ENCODE measurements around the gene RPAP3. TPM values are rescaled to one million over a fixed set of nuclear protein-coding genes. Genes with fewer than 3 reads are reported as not detected.

RPAP3 gene
- total and polyA plus RNA-seq, 9 donors: 15.6 to 71.3 (median 32.4) TPM

DNA sequence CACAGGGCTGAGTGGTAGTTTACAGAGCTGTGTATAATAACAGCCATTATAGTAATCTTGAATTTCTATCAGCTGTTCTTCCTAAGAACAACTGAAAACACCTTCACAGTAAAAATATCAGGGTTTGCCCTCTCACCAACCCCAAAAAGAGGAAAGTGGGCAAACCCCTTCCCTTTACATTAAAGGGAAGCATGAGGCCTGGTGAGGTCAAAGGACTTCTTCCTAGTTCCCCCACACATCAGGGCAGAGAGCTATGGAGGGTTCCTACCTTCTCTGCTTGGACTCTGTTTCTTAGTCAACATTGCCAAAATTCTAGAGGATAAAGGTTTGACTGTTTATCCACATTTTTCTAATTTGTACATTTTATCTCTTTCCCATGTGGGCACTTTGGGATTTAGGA, 4.4 kb upstream of the RPAP3 start:
- intact Hi-C loops (cut with DNase I): loop anchor here in 2 of 4 donors (5.0 to 10.0 kb wide), 2 partner anchors 67 to 115 kb away; no protein-coding TSS in a partner anchor
- Histone ChIP-seq H3K4me1 (ENCODE audit: insufficient read depth) (peaks cover 15% of the 10 kb centered on the region), H3K27ac (no peak overlapping the region), H3K4me3 (no peak overlapping the region), H3K36me3 (no peaks in the 10 kb centered on the region), H3K9me3 (no peaks in the 10 kb centered on the region), H3K27me3 (no peaks in the 10 kb centered on the region)
- TF ChIP-seq EP300 (IDR thresholded peaks at IDR 0.05) (no peak), POLR2A (IDR thresholded peaks at IDR 0.05) (no peak)
- DNase-seq: no peak

DNA sequence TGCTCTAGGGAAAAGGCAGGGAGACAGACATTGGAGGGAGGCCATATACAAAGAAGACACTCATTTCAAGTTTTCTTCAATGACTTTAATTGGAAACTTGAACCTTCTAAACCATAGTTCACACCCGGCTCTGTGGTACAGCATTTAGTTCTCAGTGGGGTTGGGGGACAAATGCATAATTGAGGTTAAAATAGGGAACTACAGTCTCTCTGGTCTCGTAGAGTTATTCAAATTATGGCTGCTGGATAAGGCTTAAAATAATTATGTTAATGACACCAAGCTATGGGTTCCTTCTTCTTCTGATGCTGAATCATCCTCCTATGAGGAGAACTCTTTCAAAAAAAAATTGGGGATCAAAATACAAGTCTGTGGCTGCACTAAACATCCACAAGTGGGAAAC, 3.8 kb upstream of the RPAP3 start:
- no peaks in the 10 kb centered on the region for H3K9me3 ChIP-seq
- H3K4me1 ChIP-seq (ENCODE audit: insufficient read depth): peaks cover 15% of the 10 kb centered on the region
- no peaks in the 10 kb centered on the region for H3K36me3 ChIP-seq
- H3K27ac ChIP-seq: no peak overlapping the region
- no peaks in the 10 kb centered on the region for H3K27me3 ChIP-seq
- intact Hi-C loops (cut with DNase I): loop anchor here in 3 of 4 donors (5.0 to 10.0 kb wide), 4 partner anchors 33 to 675 kb away; no protein-coding TSS in a partner anchor
- TF ChIP-seq, protein P1, sequence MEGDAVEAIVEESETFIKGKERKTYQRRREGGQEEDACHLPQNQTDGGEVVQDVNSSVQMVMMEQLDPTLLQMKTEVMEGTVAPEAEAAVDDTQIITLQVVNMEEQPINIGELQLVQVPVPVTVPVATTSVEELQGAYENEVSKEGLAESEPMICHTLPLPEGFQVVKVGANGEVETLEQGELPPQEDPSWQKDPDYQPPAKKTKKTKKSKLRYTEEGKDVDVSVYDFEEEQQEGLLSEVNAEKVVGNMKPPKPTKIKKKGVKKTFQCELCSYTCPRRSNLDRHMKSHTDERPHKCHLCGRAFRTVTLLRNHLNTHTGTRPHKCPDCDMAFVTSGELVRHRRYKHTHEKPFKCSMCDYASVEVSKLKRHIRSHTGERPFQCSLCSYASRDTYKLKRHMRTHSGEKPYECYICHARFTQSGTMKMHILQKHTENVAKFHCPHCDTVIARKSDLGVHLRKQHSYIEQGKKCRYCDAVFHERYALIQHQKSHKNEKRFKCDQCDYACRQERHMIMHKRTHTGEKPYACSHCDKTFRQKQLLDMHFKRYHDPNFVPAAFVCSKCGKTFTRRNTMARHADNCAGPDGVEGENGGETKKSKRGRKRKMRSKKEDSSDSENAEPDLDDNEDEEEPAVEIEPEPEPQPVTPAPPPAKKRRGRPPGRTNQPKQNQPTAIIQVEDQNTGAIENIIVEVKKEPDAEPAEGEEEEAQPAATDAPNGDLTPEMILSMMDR (IDR thresholded peaks at IDR 0.05): no peak
- no peak for TF ChIP-seq POLR2A (IDR thresholded peaks at IDR 0.05)
- TF ChIP-seq EP300 (IDR thresholded peaks at IDR 0.05): no peak
- H3K4me3 ChIP-seq: no peak overlapping the region
- WGBS, 3 donors: 92 to 96% (median 95%) methylated on average over 2 of the region's 2 CpGs
- DNase-seq: no peak

DNA sequence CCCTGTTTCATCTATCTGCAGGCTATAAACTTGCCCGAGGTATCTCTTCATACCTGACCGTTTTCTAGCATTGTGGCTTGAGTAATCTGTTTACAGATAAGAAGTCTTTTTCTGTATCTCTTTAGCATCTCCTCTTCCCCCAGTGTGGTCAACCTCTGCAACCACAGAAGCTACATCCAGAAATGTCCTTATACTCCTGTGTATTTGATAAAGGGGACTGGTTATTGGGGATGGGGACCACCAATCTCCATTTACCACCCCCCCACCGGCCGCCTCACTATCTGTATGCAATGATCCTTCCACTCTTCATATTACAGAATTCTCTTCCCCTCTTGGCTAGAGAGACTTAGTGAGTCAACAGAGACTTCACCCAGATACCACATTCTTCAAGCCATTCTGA, 3.4 kb upstream of the RPAP3 start:
- Histone ChIP-seq H3K4me1 (ENCODE audit: insufficient read depth) (peaks cover 15% of the 10 kb centered on the region), H3K9me3 (no peaks in the 10 kb centered on the region), H3K27ac (no peak overlapping the region), H3K36me3 (no peaks in the 10 kb centered on the region), H3K27me3 (no peaks in the 10 kb centered on the region), H3K4me3 (no peak overlapping the region)
- intact Hi-C loops (cut with DNase I): loop anchor here in 2 of 4 donors (5.0 to 10.0 kb wide), 2 partner anchors 33 to 674 kb away; no protein-coding TSS in a partner anchor
- 90% methylated on average over 4 of the region's 4 CpGs for WGBS, 3 donors
- no peak for DNase-seq
- TF ChIP-seq EP300 (IDR thresholded peaks at IDR 0.05): no peak
- TF ChIP-seq, protein P1 (IDR thresholded peaks at IDR 0.05): no peak
- no peak for TF ChIP-seq POLR2A (IDR thresholded peaks at IDR 0.05)

DNA sequence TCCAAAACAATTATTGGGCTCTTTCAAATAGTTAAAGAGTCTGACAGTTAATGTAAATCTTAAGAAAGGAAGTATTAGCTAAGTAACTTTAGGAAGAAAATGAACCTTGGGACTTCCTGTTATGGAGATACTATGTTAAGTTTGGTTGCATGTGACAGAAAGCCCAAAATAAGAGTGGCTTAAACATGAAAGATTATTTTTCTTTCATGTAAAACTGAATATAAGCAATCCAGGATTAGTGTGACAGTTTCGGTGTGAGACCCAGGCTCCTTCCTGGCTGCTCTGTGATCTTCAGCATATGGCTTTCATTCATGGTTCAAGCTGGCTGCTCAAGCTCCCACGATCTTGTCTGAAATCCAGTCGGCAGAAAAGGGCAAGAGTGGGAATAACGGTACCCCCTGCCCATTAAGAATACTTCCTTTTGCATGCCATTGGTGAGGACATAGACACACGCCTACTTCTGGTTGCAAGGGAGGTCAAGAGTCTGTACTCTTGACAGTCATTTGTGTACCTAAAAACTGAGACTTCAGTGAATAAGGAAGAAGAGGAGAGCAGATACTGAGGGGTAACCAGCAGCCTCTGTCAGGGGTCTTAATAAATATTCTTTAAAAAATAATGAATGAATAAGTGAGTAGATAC, 2.2 kb upstream of the RPAP3 start:
- Histone ChIP-seq H3K4me3 (no peak overlapping the region), H3K36me3 (no peaks in the 10 kb centered on the region), H3K27me3 (no peaks in the 10 kb centered on the region), H3K9me3 (no peaks in the 10 kb centered on the region), H3K4me1 (ENCODE audit: insufficient read depth) (peaks cover 12% of the 10 kb centered on the region), H3K27ac (no peak overlapping the region)
- no peak for DNase-seq
- intact Hi-C loops (cut with DNase I): loop anchor here in 2 of 4 donors (5.0 to 10.0 kb wide), 2 partner anchors 34 to 673 kb away; no protein-coding TSS in a partner anchor
- WGBS, 3 donors: 72 to 74% (median 73%) methylated on average over 5 of the region's 5 CpGs
- TF ChIP-seq, protein P1 (IDR thresholded peaks at IDR 0.05): no peak
- no peak for TF ChIP-seq EP300 (IDR thresholded peaks at IDR 0.05)

- H3K27ac ChIP-seq: no peak overlapping the region
- no peak overlapping the region for H3K4me3 ChIP-seq
- peaks cover 8% of the 10 kb centered on the region for H3K4me1 ChIP-seq (ENCODE audit: insufficient read depth)
Measured at GRCh38 chr12:47707355-47707754, 1.5 kb upstream of the RPAP3 start.

More at GRCh38 chr12:47707355-47707754, 1.5 kb upstream of the RPAP3 start:
- Histone ChIP-seq H3K36me3 (no peaks in the 10 kb centered on the region), H3K27me3 (no peaks in the 10 kb centered on the region), H3K9me3 (no peaks in the 10 kb centered on the region)
- intact Hi-C loops (cut with DNase I): loop anchor here in 2 of 4 donors (5.0 to 10.0 kb wide), 2 partner anchors 35 to 673 kb away; no protein-coding TSS in a partner anchor
- no peak for DNase-seq
- TF ChIP-seq, protein P1 (IDR thresholded peaks at IDR 0.05): no peak
- TF ChIP-seq EP300 (IDR thresholded peaks at IDR 0.05) (no peak), POLR2A (IDR thresholded peaks at IDR 0.05) (no peak)

Data from ovary (tissue), 9 donors.